T-helper 1 cell (primary cell): ENCODE results near the gene ADGRF4.
A peak's percentile ranks its signal among the peaks of the same experiment; 100 is the strongest.

Source experiments
- DNase-seq, 5 donors: peaks; one replicate each; pipeline ENCODE4 v3.0.0-alpha.2; 2012 to 2020

ADGRF4 gene

DNA sequence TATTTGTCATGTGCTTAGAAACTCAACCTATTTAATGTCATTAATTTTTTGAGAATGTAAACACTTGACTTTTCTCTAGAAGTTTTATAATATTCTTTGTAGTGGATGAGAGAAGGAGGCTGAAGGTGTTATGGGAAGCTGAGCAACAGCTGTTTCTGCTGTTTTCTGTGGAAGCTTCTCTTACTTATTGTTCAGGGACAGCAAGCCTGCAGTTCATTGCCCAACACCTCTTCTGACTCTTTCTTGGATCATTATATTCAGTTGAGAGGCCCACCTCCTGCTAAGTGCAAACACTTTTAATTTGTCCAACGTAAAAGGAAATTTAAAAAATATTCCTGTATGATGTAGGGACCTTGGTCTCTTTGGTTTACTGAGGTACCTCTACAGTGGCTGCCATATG lies 12.0 kb upstream of the ADGRF4 start:
- DNase-seq: no peak

DNA sequence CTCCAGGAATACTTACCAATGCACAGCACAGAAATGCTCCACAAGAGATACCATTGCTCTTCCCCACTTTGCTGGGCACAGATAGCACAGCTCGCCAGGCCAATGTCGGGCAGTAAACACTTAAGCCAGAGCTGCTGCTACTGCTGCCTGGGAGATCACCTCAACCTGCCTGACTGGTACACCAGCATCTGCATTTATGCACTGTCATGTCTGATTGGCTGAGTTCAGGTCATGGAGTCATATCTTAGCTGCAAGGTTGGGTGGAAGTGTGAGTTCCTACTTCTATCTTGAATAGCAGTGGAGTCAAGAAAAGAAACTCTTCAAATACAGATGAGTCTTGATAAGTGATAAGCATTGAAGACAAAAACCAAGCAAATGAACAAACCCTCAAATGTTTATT lies 10.9 kb upstream of the ADGRF4 start:
- no peak for DNase-seq

DNA sequence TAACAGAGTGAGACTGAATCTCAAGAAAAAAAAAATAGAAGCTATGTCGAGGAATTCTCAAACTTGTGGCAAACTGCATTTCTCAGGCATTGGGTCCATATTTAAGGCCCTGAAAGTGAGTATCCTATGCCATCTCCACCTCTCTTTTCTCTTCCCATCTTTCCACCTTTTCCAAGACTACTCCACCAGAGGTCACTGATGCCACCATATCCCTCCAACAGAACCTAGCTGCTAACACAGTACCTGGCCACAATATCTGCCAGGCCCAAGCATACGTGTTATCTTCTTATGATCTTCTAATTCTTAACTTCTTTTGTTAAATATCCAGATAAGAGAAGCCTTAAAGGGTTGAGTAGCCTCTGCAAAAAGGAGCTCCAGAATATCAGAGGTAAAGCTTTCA lies 8.2 kb upstream of the ADGRF4 start:
- no peak for DNase-seq

GRCh38 chr6:47690791-47691190 lies 7.6 kb upstream of the ADGRF4 start:
- DNase-seq: no peak

DNA sequence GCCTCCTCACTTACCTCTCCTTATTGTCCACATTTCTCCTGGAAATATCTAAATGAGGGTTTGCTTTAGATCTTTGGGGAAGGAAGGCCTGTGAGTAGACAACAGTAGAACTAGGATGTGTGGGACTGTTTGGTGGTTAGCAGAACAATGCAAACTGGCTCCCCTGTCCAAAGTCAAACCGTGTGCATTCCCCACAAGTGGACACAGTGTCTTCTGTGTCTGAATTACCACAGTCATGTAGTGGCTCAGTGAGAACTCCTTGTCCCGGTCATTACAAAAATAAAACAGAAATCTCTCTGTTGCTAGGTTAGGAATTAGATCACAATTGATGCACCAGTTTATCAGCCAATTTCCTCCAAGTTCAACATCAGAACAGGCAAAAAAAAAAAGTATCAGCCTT lies 455 bp upstream of the ADGRF4 start:
- DNase-seq: no peak

DNA sequence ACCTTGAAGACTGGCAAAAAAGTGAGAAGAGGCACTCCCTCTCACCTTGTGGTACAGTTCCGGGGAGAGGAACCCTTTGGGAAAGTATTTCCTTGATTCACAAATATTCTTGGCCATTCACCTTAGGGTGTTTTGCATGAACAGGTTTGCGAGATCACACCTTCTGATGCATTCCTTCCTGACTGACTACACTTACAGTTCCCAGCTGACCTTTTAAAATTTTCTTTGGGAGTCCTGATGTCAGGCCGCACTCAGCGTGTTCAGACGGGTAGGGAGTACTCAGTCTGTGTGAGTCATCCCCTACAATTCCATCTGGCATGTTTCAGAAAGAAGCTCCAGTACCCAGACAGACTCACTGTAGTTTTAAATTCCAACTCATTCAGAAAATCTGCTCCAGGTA lies 1.7 kb downstream of the ADGRF4 start:
- no peak for DNase-seq

DNA sequence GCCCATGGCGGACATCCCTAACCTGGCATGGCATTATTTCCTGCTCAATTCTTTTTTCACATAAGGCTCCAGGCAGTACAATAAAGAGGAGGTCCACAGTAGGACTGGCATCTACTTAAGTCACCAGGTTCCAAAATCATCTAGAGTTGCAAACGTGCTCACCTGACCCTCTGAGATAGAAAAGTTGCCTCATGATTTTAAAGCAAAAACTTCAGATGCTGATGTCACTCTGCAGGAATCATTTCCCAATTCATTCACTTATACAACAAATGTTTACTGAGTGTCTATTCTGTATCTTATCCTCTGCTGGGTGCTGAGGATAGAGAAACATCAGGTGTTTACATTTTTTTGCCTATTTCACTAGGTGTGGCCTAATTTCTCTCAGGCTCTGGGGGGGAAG lies 2.2 kb downstream of the ADGRF4 start:
- DNase-seq: no peak

DNA sequence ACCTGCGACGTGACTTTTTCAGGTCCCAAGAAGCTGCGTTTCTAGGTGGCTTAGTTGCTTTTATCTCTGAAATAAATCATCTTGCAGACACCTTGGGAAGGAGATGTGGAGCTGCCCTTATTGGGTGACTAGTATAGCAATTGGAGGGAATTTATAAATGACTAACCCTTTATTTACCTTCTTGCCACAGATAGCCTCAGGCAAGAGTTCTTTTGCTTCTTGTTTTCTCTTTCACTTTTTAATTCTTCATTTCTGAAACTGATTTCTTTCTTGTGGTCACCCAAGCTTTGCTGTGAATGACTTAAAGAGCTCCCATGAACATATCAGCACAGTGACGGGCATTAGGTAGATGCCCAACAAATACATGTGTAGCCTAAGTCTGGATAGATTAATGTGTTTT lies 3.0 kb downstream of the ADGRF4 start:
- DNase-seq: peak in 1 of 5 donors; percentile 1

DNA sequence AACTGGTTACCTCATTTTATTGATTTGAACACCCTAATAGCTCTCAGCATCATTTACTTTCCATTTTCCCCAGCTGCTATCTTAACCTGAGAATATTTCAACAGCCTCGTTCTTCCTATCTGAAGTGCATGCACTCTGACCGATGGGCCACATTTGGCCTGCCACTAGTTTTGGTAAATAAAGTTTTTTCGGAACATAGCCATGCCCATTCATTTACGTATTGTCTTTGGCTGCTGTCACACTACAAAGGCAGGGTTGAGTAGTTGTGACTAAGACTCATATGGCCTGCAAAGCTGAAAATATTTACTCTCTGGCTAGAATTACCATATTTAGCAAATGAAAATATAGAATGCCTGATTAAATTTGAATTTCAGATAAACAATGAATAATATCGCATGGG lies 10.8 kb downstream of the ADGRF4 start:
- no peak for DNase-seq

- DNase-seq: no peak
Measured at GRCh38 chr6:47710295-47710694, 11.9 kb downstream of the ADGRF4 start.

DNA sequence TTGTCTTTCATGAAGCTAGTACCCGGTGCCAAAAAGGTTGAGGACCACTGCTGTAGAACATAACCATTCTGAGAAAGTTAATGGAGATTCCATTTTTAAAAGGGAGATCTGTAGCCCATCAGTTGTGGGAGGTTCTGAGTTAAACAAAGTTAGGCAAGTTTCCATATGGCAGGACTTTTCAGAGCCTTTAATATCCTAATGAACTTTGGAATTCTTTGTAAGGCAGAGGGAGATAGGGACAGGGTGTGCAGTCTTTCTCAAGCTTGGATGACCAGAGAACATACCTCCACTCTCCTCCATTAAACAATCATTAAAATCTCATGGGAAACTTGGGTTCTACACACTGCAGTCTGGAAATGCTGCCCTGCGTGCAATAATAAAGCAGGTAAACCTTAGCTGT lies 14.8 kb downstream of the ADGRF4 start:
- DNase-seq: no peak

GRCh38 chr6:47714802-47715201 lies 16.4 kb downstream of the ADGRF4 start:
- DNase-seq: no peak

- DNase-seq: no peak
Measured at GRCh38 chr6:47715782-47716181, 17.4 kb downstream of the ADGRF4 start.

- DNase-seq: no peak
Measured at GRCh38 chr6:47716207-47716606, 17.8 kb downstream of the ADGRF4 start.

DNA sequence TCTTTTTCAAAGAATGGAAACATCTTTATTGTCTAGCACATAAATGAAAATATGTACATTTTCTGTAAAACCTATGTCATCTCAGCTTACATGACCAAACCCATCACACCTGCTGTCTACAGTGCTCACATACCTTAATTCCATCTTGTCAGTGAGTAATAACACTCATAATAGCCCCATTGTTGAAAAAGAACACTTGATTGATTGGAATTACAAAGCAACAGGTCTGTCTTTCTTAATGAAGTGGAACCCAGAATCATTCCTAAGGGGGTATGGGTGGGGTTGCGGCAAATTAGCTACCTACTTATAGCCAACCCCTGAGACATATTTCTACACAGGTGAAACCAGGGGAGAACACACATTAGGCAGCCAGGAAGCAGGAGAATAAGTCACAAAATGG lies 20.2 kb downstream of the ADGRF4 start:
- DNase-seq: no peak

DNA sequence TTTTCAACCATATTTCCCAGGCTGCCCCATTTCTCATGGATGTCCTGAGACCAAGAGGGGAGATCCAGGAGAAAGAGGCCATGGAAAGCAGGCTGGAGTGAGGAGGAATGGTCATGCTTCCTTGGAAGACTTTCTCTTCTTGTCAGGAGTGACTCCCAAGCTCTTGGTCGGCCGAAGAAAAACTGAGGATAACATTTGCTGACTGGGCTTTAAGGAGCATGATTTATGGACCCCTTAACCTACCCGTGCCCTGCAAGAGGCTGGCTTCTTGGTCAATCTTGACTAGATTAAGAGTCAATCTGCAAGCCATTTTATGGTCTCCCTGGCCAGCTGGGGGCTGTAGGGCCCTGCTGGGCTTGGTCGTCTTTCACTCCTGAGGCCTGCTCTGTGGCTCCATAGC lies 22.8 kb downstream of the ADGRF4 start:
- no peak for DNase-seq

DNA sequence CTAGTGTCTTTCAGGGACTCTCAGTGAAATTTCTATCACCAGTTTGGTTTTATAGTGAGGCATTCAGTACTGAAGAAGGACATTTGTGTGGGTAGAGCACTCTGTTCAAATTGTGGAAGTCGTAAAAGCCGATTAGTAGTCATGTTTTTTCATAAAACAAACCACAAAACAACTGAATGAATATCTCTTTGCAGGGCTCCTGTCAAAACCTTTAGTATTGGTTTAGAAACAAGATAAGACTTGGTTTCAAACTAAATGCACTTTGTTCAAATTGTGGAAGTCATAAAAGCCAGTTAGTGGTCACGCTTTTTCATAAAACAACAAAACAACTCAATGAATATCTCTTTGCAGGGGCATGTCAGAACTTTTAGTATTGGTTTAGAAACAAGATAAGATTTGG lies 23.8 kb downstream of the ADGRF4 start:
- no peak for DNase-seq

DNA sequence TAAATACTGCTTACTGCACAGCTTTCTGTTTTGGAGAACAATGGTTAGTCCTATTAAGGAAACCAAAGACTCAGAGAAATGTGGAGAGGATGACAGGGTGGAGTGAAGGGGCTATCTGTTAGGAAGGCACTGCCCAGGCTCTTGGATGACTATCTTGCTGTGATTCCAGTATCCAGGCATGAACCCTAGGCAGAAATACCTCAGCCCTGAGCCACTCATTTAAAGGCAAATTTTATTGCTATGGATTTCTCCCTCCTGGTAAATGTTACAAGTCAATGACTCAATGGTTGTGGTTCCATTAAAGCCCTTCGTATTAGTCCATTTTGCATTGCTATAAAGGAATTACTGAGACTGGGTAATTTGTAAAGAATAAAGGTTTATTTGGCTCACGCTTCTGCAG lies 25.9 kb downstream of the ADGRF4 start:
- DNase-seq: no peak

DNA sequence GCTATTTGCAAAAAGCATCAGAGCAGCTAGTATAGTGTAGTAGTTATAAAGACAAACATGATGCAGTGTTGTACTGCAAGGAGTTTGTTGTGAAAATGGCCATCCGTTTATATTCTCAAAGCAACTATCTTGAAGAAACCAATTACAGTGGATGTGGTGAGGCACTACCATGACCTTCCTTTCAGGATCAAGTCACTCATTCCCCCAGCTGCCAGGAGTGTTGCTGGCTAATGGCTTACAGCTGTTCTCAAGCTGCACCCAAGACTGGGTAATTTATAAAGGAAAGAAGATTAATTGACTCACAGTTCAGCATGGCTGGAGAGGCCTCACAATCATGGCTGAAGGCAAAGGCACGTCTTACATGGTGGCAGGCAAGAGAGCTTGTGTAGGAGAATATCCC lies 29.0 kb downstream of the ADGRF4 start:
- DNase-seq: no peak

DNA sequence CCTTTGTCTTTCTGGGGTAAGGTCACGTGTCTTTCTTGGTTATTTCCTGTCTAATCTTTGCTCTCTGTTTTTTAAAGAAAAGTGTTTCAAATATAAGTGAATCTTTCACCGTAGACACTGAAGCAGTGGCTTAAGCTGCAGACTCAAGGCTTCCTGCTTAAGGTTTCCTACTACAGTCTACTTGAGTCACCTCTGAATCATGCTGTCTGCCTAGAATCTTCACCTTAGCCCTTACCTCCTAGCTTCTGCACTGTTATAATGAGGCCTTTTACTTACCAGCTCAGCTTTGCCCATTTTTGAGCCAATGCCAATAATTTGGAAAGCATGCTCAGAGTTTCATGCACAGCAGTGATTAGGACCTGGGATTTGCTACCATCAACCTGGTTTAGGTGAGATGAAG lies 30.6 kb downstream of the ADGRF4 start:
- DNase-seq: no peak

GRCh38 chr6:47729457-47729856 lies 31.1 kb downstream of the ADGRF4 start:
- DNase-seq: no peak

GRCh38 chr6:47733879-47734558 lies 35.6 kb downstream of the ADGRF4 start:
- DNase-seq: no peak

DNA sequence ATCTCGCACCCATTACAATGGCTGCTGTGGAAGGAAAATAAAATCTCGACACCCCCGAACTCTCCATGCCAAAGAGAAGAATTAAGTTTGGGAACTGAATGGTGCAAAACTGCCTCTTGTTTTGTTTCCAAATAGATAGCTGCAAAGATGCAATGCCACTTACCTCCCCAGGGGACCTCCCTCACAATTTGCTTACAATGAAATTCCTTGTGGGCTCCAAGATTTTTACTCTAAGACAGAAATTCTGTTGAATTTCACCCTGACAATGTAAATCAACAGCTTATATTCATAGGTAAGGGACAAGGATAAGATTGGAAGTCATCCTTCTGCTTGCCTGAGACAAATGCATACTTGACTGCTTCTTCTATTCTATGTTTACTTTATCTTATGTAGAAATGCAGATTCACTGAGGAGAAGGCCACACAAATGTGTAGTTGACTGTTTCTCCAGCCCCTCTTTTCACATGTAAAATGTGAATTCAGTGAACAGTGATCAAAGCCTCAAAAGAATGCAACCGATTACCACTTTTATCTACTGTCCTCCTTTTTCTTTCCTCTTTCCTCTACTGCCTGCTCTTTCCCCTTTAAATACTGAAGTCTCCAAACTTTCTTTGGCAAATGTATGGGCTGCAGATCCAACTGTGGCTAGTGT lies 36.6 kb downstream of the ADGRF4 start:
- DNase-seq: no peak

- no peak for DNase-seq
Measured at GRCh38 chr6:47736083-47736700, 37.8 kb downstream of the ADGRF4 start.

GRCh38 chr6:47737406-47737805 lies 39.0 kb downstream of the ADGRF4 start:
- no peak for DNase-seq
